SU-DHL-6 (cell line): ENCODE measurements around the gene STX12.
A peak's percentile ranks its signal among the peaks of the same experiment; 100 is the strongest.

Experiments used
- H2AFZ ChIP-seq: fragments of 200-600 bp; sonication (generic); 2 replicates; pipeline ENCODE4 v1.6.1; 2014; ENCODE audit warnings: low read depth, mild to moderate bottlenecking, moderate library complexity, mixed read lengths, antibody characterized with exemption, low read length; ENCODE audit not compliant: severe bottlenecking
- H3F3A ChIP-seq: fragments of 200-600 bp; shearing (Covaris generic); 2 replicates; pipeline ENCODE4 v1.6.0; 2016; ENCODE audit warnings: antibody characterized with exemption, mild to moderate bottlenecking; ENCODE audit not compliant: insufficient read depth
- H3K27ac ChIP-seq: fragments of 200-600 bp; sonication (generic); 2 replicates; pipeline ENCODE4 v1.5.1; 2016; ENCODE audit warnings: low read depth, mild to moderate bottlenecking, low read length, moderate library complexity, mixed read lengths
- H3K27me3 ChIP-seq: fragments of 200-600 bp; sonication (generic), shearing (Covaris generic); 2 replicates; pipeline ENCODE4 v1.6.0; 2014; ENCODE audit warnings: mild to moderate bottlenecking, low read length
- H3K36me3 ChIP-seq: fragments of 200-600 bp; sonication (generic); 2 replicates; pipeline ENCODE4 v1.6.1; 2014; ENCODE audit warnings: mild to moderate bottlenecking, low read length, mixed read lengths
- H3K4me2 ChIP-seq: fragments of 300-600, 200-600 bp; shearing (Covaris generic), sonication (generic); 2 replicates; pipeline ENCODE4 v1.6.0; 2014; ENCODE audit warnings: low read length, low read depth, mild to moderate bottlenecking; ENCODE audit not compliant: poor library complexity, severe bottlenecking
- H3K4me3 ChIP-seq: fragments of 200-600 bp; sonication (generic); 2 replicates; pipeline ENCODE4 v1.5.1; 2014; ENCODE audit warnings: antibody characterized with exemption, low read length, mild to moderate bottlenecking, mixed read lengths; ENCODE audit not compliant: insufficient read depth, poor library complexity, severe bottlenecking
- H3K79me2 ChIP-seq: fragments of 200-600 bp; sonication (generic); 2 replicates; pipeline ENCODE4 v1.6.1; 2014; ENCODE audit warnings: mild to moderate bottlenecking, low read length, moderate library complexity; ENCODE audit not compliant: insufficient read depth
- H3K9ac ChIP-seq: fragments of 200-600 bp; sonication (generic); 2 replicates; pipeline ENCODE4 v1.7.0; 2014; ENCODE audit warnings: mild to moderate bottlenecking, low read length
- H3K9me2 ChIP-seq: fragments of 200-600 bp; sonication (generic); replicated peaks from 2 replicates; pipeline ENCODE4 v1.6.1; 2014; ENCODE audit warnings: low read length; ENCODE audit not compliant: insufficient read depth
- H3K9me3 ChIP-seq: fragments of 200-600 bp; sonication (generic); 2 replicates; pipeline ENCODE4 v1.6.1; 2014; ENCODE audit warnings: low read length, mixed read lengths; ENCODE audit not compliant: insufficient read depth
- H4K20me1 ChIP-seq: fragments of 200-600 bp; sonication (generic); 2 replicates; pipeline ENCODE4 v1.6.1; 2014; ENCODE audit warnings: low read depth, mild to moderate bottlenecking, antibody characterized with exemption, low read length, moderate library complexity, mixed read lengths
- EZH2phosphoT487 ChIP-seq: fragments of 200-600 bp; sonication (generic), shearing (Covaris generic); conservative IDR thresholded peaks from 2 replicates; pipeline ENCODE4 v1.6.1; 2018; ENCODE audit warnings: mild to moderate bottlenecking, antibody characterized with exemption, low read length, moderate library complexity, mixed read lengths
- TF ChIP-seq, protein P1 (sequence below): fragments of 200-600 bp; sonication (generic); IDR thresholded peaks from one replicate; pipeline ENCODE4 v1.5.1; 2017; ENCODE audit warnings: antibody characterized with exemption, mild to moderate bottlenecking, low read length, moderate library complexity; ENCODE audit not compliant: insufficient read depth, poor library complexity, severe bottlenecking

STX12 gene

DNA sequence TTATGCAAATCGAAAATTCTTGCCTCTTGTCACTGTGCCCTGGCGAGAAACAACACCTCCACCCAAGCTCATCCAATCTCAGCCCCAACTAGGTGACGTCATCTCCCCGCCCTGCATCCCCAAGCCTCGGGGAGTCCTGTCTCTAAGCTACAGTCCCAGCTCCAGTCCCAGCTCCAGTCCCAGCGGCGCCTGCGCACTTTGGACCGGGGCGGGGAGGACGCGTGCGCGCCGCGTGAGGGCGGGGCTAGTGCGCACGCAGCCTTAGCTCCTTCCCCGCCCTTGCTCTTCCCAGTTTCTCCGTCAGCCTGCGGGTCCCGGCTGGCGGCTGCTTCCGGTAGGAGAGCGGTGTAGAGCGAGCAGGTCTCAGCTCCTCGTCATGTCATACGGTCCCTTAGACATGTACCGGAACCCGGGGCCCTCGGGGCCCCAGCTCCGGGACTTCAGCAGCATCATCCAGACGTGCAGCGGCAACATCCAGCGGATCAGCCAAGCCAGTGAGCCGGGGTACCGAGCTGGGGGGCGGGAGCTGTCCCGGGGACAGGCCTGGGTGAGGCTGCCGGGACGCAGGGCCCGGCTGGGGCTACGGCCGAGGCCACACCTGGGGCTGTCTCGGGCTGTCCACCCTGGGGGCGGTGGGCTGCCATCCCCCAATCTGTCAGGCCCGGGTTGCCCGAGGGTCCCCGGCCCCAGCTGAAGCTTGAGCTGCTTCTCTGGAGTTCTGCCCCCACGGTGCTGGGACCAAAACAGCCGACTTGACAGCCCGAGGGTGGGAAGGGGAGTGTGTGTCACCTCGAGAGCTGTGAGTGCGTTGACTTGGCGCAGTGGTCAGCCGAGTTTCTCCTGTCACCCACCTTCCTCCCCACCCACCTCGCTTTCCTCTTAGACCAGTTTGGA is at the start of gene STX12:
Gene STX12 (plus strand): TSS at position 288 of the 894 bp plus-strand sequence. CDS start 89 bp downstream, at position 377.
- no peak for TF ChIP-seq EZH2phosphoT487
- Histone ChIP-seq H4K20me1 (no peaks in the 10 kb centered on the region), H3K9me3 (no peaks in the 10 kb centered on the region), H3K9me2 (no peaks in the 10 kb centered on the region), H3K4me3 (peak within 1 kb of the TSS; percentile 91), H3K27me3 (no peaks in the 10 kb centered on the region), H3K79me2 (peaks cover 43% of the 10 kb centered on the region), H3F3A (peaks cover 9% of the 10 kb centered on the region), H3K4me2 (peak within 1 kb of the TSS; percentile 70), H3K36me3 (no peaks in the 10 kb centered on the region), H2AFZ (peak within 1 kb of the TSS; percentile 90), H3K27ac (peak within 1 kb of the TSS; percentile 65), H3K9ac (peak within 1 kb of the TSS; percentile 86)

DNA sequence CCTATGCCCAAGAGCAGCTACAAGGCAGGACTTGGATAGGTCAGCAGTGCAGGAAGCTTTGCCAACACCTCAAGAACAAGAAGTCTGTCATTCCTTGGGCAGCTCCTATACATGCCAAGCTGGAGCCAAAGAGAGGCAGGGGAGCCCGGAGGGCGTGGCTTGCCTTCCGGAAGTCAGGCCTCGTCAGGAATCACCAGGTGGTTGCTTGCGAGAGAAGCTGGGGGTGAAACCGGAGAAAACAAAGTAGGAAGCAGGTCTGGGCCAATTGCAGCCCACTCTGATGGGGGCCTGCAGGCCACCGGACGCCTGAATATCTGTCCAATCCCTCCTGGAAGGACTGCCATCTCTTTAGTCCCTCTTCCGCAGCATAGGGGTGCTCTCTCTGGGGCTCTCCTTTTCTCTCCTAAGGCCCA is 48.1 kb upstream of the STX12 start:
- H3K9ac ChIP-seq, result peak overlapping the region; percentile 51

DNA sequence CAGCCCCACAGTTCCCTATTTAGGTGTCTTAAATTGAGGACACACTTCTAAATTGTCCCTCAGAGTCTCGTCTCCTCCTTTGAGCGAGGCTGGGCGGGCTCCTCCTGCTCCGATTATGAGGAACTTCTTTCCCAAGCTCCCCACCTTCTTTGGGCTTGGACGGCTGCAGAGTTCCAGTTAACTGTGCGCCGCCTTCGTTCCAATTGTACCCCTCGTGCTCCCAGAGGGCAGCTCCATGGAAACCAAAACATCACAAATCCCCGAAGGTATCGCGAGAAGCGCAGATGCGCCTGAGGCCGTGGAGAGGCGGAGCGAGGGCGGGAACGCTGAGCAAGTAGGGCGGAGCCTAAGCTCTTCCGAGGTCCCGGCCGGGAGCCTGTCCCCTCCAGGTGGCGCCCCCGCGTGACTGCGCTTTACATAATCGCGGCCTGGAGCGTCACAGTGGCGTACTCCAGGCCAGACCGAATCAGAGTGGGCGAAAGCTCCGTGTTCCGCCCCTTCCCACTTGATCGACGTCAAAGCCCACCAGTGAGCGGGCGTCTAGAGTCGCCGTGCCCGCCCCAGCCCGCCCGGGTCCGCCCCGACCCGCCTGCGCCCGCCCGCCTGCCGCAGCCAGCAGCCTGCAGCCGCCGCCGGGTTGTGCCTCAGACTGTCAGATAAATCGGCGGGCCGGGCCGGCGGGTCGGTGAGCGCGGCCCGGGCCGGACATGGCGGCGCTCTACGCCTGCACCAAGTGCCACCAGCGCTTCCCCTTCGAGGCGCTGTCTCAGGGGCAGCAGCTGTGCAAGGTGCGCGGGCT is 47.4 kb upstream of the STX12 start, which contains the start of gene FAM76A:
Gene FAM76A (plus strand): TSS at position 588 of the 799 bp plus-strand sequence. CDS start 120 bp downstream, at position 708.
- Histone ChIP-seq H4K20me1 (no peaks in the 10 kb centered on the region), H3K36me3 (no peaks in the 10 kb centered on the region), H3K4me2 (peak within 1 kb of the TSS; percentile 97), H3F3A (peaks cover 5% of the 10 kb centered on the region), H3K9me3 (no peaks in the 10 kb centered on the region), H3K27me3 (no peaks in the 10 kb centered on the region), H3K79me2 (peaks cover 6% of the 10 kb centered on the region; the same call in 1 of the 2 replicates), H3K9ac (peak within 1 kb of the TSS; percentile 83), H3K4me3 (peak within 1 kb of the TSS; percentile 86), H3K27ac (peak within 1 kb of the TSS; percentile 54), H2AFZ (peak within 1 kb of the TSS; percentile 98), H3K9me2 (no peaks in the 10 kb centered on the region)
- TF ChIP-seq, protein P1, sequence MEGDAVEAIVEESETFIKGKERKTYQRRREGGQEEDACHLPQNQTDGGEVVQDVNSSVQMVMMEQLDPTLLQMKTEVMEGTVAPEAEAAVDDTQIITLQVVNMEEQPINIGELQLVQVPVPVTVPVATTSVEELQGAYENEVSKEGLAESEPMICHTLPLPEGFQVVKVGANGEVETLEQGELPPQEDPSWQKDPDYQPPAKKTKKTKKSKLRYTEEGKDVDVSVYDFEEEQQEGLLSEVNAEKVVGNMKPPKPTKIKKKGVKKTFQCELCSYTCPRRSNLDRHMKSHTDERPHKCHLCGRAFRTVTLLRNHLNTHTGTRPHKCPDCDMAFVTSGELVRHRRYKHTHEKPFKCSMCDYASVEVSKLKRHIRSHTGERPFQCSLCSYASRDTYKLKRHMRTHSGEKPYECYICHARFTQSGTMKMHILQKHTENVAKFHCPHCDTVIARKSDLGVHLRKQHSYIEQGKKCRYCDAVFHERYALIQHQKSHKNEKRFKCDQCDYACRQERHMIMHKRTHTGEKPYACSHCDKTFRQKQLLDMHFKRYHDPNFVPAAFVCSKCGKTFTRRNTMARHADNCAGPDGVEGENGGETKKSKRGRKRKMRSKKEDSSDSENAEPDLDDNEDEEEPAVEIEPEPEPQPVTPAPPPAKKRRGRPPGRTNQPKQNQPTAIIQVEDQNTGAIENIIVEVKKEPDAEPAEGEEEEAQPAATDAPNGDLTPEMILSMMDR, result peak; percentile 20
- TF ChIP-seq EZH2phosphoT487, result no peak

More for the DNA sequence above, 48.1 kb upstream of the STX12 start:
- no peaks in the 10 kb centered on the region for H3K9me2 ChIP-seq
- H3K4me2 ChIP-seq, result peak overlapping the region; percentile 80
- no peak overlapping the region for H3K27ac ChIP-seq
- peaks cover 6% of the 10 kb centered on the region; the same call in 1 of the 2 replicates for H3K79me2 ChIP-seq
- H3K27me3 ChIP-seq, result no peaks in the 10 kb centered on the region
- no peaks in the 10 kb centered on the region for H3K36me3 ChIP-seq
- H4K20me1 ChIP-seq, result no peaks in the 10 kb centered on the region
- peaks cover 4% of the 10 kb centered on the region for H3F3A ChIP-seq
- peak overlapping the region; percentile 98 for H2AFZ ChIP-seq
- H3K9me3 ChIP-seq, result no peaks in the 10 kb centered on the region
- TF ChIP-seq, protein P1, result no peak
- no peak for TF ChIP-seq EZH2phosphoT487
- H3K4me3 ChIP-seq, result peak overlapping the region; percentile 59
